GM12878 (cell line): ENCODE data around the gene FNDC4. TPM values are rescaled to one million over a fixed set of nuclear protein-coding genes. Genes with fewer than 3 reads are reported as not detected.

Experiments used
- ATAC-seq: fragments of 200-7000 bp; cut with Tn5 transposase; 3 replicates; pipeline ENCODE4 v1.9.1; 2020; ENCODE audit warnings: mild to moderate bottlenecking, moderate library complexity
- BruUV-seq: library from RNA; stranded (reverse); fragments of 400-500 nt; replicated peaks from 2 replicates; lab custom pipeline; 2021; lab: Mats Ljungman, UMichigan
- CTCF ChIA-PET: fragments of 300-600 bp; sonication (Branson Sonifier 250); formaldehyde crosslinking; extraction: SDS; loops from one replicate; lab custom pipeline; 2021; ENCODE audit warnings: inconsistent platforms; lab: Yijun Ruan, JAX
- POLR2A ChIA-PET: fragments of 350-600 bp; formaldehyde crosslinking; extraction: SDS; loops from one replicate; lab custom pipeline; 2021; ENCODE audit warnings: inconsistent platforms; lab: Charles Lee
- RAD21 ChIA-PET: fragments of 300-600 bp; sonication (Branson Sonifier 250); formaldehyde crosslinking; loops from one replicate; lab custom pipeline; 2023; ENCODE audit warnings: antibody characterized with exemption; ENCODE audit not compliant: unreplicated experiment; lab: Charles Lee
- SMC1A ChIA-PET: fragments of 300-600 bp; sonication (Branson Sonifier 250); formaldehyde crosslinking; loops from one replicate; lab custom pipeline; 2023; ENCODE audit not compliant: unreplicated experiment, uncharacterized antibody; lab: Charles Lee
- DNase-seq: peaks from one replicate; pipeline ENCODE4 v3.0.0-alpha.2; 2011; ENCODE audit warnings: low read depth, low spot score
- FAIRE-seq: peaks from 3 replicates; lab custom pipeline; 2011; peaks lifted over from hg19 to GRCh38; lab: Jason Lieb, UNC
- H2AFZ ChIP-seq: 2 replicates; pipeline ENCODE4 v1.6.0; 2011; ENCODE audit warnings: low read depth, low read length, control low read depth; ENCODE audit not compliant: control insufficient read depth
- H3K27ac ChIP-seq: 2 replicates; pipeline ENCODE4 v1.5.1; 2011; ENCODE audit warnings: control low read depth; ENCODE audit not compliant: control insufficient read depth, insufficient read depth
- H3K27me3 ChIP-seq, 2 experiments: replicated peaks in 1 of 2; 2 replicates each; pipeline versions ENCODE4 v1.6.0 to v1.6.1; 2011; ENCODE audit warnings: low read length in 1 of 2; ENCODE audit not compliant: control insufficient read depth in 2 of 2, insufficient read depth in 2 of 2
- H3K36me3 ChIP-seq, 2 experiments: 2 replicates each; pipeline ENCODE4 v1.5.1; 2011; ENCODE audit warnings: low read length in 1 of 2; ENCODE audit not compliant: control insufficient read depth in 2 of 2, insufficient read depth in 2 of 2
- H3K4me1 ChIP-seq: 2 replicates; pipeline ENCODE4 v1.6.1; 2011; ENCODE audit warnings: mild to moderate bottlenecking, low read length, moderate library complexity, mixed read lengths; ENCODE audit not compliant: control insufficient read depth, insufficient read depth
- H3K4me2 ChIP-seq: 2 replicates; pipeline ENCODE4 v1.6.0; 2011; ENCODE audit warnings: control low read depth; ENCODE audit not compliant: control insufficient read depth, insufficient read depth
- H3K4me3 ChIP-seq: fragments of 200-600 bp; sonication (generic); 2 replicates; pipeline ENCODE4 v1.5.1; 2016
- H3K79me2 ChIP-seq: 2 replicates; pipeline ENCODE4 v1.6.0; 2011; ENCODE audit warnings: low read length; ENCODE audit not compliant: control insufficient read depth, insufficient read depth
- H3K9ac ChIP-seq: 2 replicates; pipeline ENCODE4 v1.8.0; 2011; ENCODE audit warnings: low read length, control low read depth, mixed read lengths; ENCODE audit not compliant: control insufficient read depth, insufficient read depth
- H3K9me3 ChIP-seq: replicated peaks from 3 replicates; pipeline ENCODE4 v1.5.1; 2011; ENCODE audit warnings: mild to moderate bottlenecking, low read length; ENCODE audit not compliant: control insufficient read depth, insufficient read depth
- H4K20me1 ChIP-seq: 2 replicates; pipeline ENCODE4 v1.6.0; 2011; ENCODE audit not compliant: control insufficient read depth, insufficient read depth
- ASH2L ChIP-seq: fragments of 300-600, 200-600 bp; sonication (generic); IDR thresholded peaks from 2 replicates; pipeline ENCODE4 v1.6.1; 2017; ENCODE audit warnings: low read depth, mild to moderate bottlenecking, borderline replicate concordance
- BCL11A ChIP-seq: IDR thresholded peaks from 2 replicates; pipeline ENCODE4 v1.6.1; 2011; ENCODE audit warnings: low read depth, low read length
- CTCF ChIP-seq, 3 experiments: IDR thresholded peaks in 2 of 3; conservative IDR thresholded peaks in 1 of 3; 2 replicates each; pipeline ENCODE4 v1.5.1; 2011; ENCODE audit warnings: low read depth in 3 of 3, low read length in 3 of 3, mild to moderate bottlenecking in 3 of 3, control low read depth in 2 of 3, moderate library complexity in 2 of 3, inconsistent platforms in 1 of 3, mixed read lengths in 1 of 3; ENCODE audit not compliant: control insufficient read depth in 2 of 3, insufficient read depth in 1 of 3; ENCODE audit errors: extremely low read depth in 1 of 3
- E2F4 ChIP-seq: IDR thresholded peaks from 2 replicates; pipeline ENCODE4 v1.6.1; 2012; ENCODE audit warnings: low read depth, low read length, improper control_type of control experiment
- EP300 ChIP-seq, 2 experiments: fragments of 150-350 bp in 1 of 2; IDR thresholded peaks; 2 replicates each; pipeline ENCODE4 v1.6.1; 2011 to 2012; ENCODE audit warnings: low read depth in 2 of 2, low read length in 2 of 2, borderline replicate concordance in 1 of 2, improper control_type of control experiment in 1 of 2, inconsistent platforms in 1 of 2; ENCODE audit not compliant: control insufficient read depth in 1 of 2
- ESRRA ChIP-seq: IDR thresholded peaks from 2 replicates; pipeline ENCODE4 v1.6.1; 2012; ENCODE audit warnings: mild to moderate bottlenecking, low read length, improper control_type of control experiment
- ETV6 ChIP-seq, 2 experiments: fragments of 450-650 bp in 1 of 2; IDR thresholded peaks in 1 of 2; conservative IDR thresholded peaks in 1 of 2; 2 replicates each; pipeline ENCODE4 v1.6.1; 2014; ENCODE audit warnings: antibody characterized with exemption in 1 of 2, borderline replicate concordance in 1 of 2, low read depth in 1 of 2, mild to moderate bottlenecking in 1 of 2, moderate library complexity in 1 of 2
- FOS ChIP-seq: IDR thresholded peaks from 3 replicates; pipeline ENCODE4 v1.6.1; 2011; ENCODE audit warnings: borderline replicate concordance; ENCODE audit not compliant: insufficient read length; ENCODE audit errors: extremely low read depth
- FOXK2 ChIP-seq: fragments of 450-650 bp; IDR thresholded peaks from 2 replicates; pipeline ENCODE4 v1.6.1; 2017; ENCODE audit warnings: mild to moderate bottlenecking, moderate library complexity
- IRF5 ChIP-seq: fragments of 450-650 bp; IDR thresholded peaks from 2 replicates; pipeline ENCODE4 v1.6.1; 2017; ENCODE audit warnings: borderline replicate concordance
- NRF1 ChIP-seq: conservative IDR thresholded peaks from 2 replicates; pipeline ENCODE4 v1.6.1; 2011; ENCODE audit warnings: mild to moderate bottlenecking, low read depth, low read length, improper control_type of control experiment
- RAD21 ChIP-seq: IDR thresholded peaks from 2 replicates; pipeline ENCODE4 v1.6.1; 2011; ENCODE audit warnings: mild to moderate bottlenecking, low read depth, low read length, moderate library complexity; ENCODE audit not compliant: insufficient read depth
- REST ChIP-seq: IDR thresholded peaks from 2 replicates; pipeline ENCODE4 v1.6.1; 2012; ENCODE audit warnings: mild to moderate bottlenecking, low read depth, low read length
- USF2 ChIP-seq: IDR thresholded peaks from 2 replicates; pipeline ENCODE4 v1.6.1; 2011; ENCODE audit warnings: low read depth, low read length, improper control_type of control experiment, borderline replicate concordance
- WGBS: methylation state at CpG from one replicate; pipeline ENCODE4 v1.1.6; 2016; ENCODE audit warnings: low lambda C conversion rate; ENCODE audit not compliant: insufficient replicate concordance, insufficient coverage; ENCODE audit errors: missing lambda C conversion rate; 5-methylcytosine and 5-hydroxymethylcytosine counted together
- in situ Hi-C: fragments of 300-500 bp; cut with MboI; formaldehyde crosslinking; loops from 9 replicates; pipeline ENCODE4 v1.14.3; 2018; ENCODE audit warnings: mixed read lengths
- intact Hi-C: fragments of 100-400 bp; cut with micrococcal nuclease; formaldehyde crosslinking; loops from one replicate; pipeline ENCODE4 v1.14.2; 2022; ENCODE audit not compliant: unreplicated experiment
- polyA plus RNA-seq, 11 experiments: library from polyadenylated mRNA; depleted of rRNA in 4 of 11; unstranded in 6 of 11; stranded (reverse) in 5 of 11; fragments of >200 nt; fragmentation: Nextera tagmentation in 4 of 11; fragmentation: Illumina TruSeq in 1 of 11; extraction: Ambion mirVana in 4 of 11; extraction: Trizol in 1 of 11; gene quantifications; 1 replicate in 1 of 11; 2 replicates in 10 of 11; pipeline versions ENCODE4 v1.2.1 to v1.2.3, GENCODE V29; 2011 to 2016; ENCODE audit warnings: inconsistent platforms in 2 of 11, missing spikeins in 2 of 11, low read depth in 1 of 11
- total RNA-seq, 4 experiments: library from RNA; depleted of rRNA in 3 of 4; stranded (reverse); fragments of >200 nt in 3 of 4; fragmentation: Illumina TruSeq in 1 of 4; extraction: Trizol in 1 of 4; gene quantifications; 2 replicates each; pipeline versions ENCODE4 v1.2.1 to v1.2.3, GENCODE V29; 2013 to 2021

Gene FNDC4
- total and polyA plus RNA-seq, 10 of the 15 experiments (the other 5 are each of a cell fraction or from before 2014, with no cell fraction given): 0.21 TPM; not detected in 9

GRCh38 chr2:27445155-27445554 is 49.8 kb downstream of the FNDC4 start:
- 97% methylated on average over 8 of the region's 8 CpGs for WGBS
- ChIA-PET CTCF (interaction anchor here (1.1 to 1.5 kb wide), 2 partner anchors 17 to 237 kb away, joined by 3 to 4 read pairs; partner anchors contain the start of gene NRBP1), RAD21 (no interaction called here), POLR2A (interaction anchor here (1.1 kb wide), 1 partner anchor 76 kb away, joined by 4 read pairs; no protein-coding TSS in a partner anchor), SMC1A (no interaction called here)
- Histone ChIP-seq H3K9me3 (no peaks in the 10 kb centered on the region), H4K20me1 (no peaks in the 10 kb centered on the region), H3K9ac (no peak overlapping the region), H3K4me1 (no peaks in the 10 kb centered on the region), H3K79me2 (no peaks in the 10 kb centered on the region), H3K4me2 (no peak overlapping the region), H3K4me3 (no peak overlapping the region), H3K36me3 (peaks cover 10 to 13% of the 10 kb centered on the region in 2 experiments), H3K27ac (no peak overlapping the region), H3K27me3 (no peaks in the 10 kb centered on the region), H2AFZ (no peak overlapping the region)
- ATAC-seq (no peak), DNase-seq (no peak), FAIRE-seq (no peak)
- no TSS peak for BruUV-seq
- in situ Hi-C loops (no loop called here), intact Hi-C loops (no loop called here)
- TF ChIP-seq CTCF (IDR thresholded peaks at IDR 0.05 in 2 of 3, conservative IDR thresholded peaks at IDR 0.05 in 1 of 3; ENCODE audit: control insufficient read depth in 2 of 3, extremely low read depth in 1 of 3, insufficient read depth in 1 of 3, low read depth in 3 of 3, low read length in 3 of 3) (no peak), EP300 (IDR thresholded peaks at IDR 0.05; ENCODE audit: borderline replicate concordance in 1 of 2, control insufficient read depth in 1 of 2, low read depth in 2 of 2, low read length in 2 of 2) (no peak), BCL11A (no peak), FOS (no peak), IRF5 (no peak), USF2 (no peak), NRF1 (no peak), FOXK2 (no peak), ESRRA (no peak), ASH2L (no peak), RAD21 (no peak), REST (no peak), E2F4 (no peak), ETV6 (conservative IDR thresholded peaks at IDR 0.05 in 1 of 2, IDR thresholded peaks at IDR 0.05 in 1 of 2; ENCODE audit: borderline replicate concordance in 1 of 2, low read depth in 1 of 2) (no peak)
